Measurements from ENCODE around the gene CACNA2D2. TPM values are rescaled to one million over a fixed set of nuclear protein-coding genes. Genes with fewer than 3 reads are reported as not detected.

Gene CACNA2D2
- 0.23 and 0.62 TPM in 2 replicates for total RNA-seq

- Mint-ChIP-seq H3K27ac (no peak within 1 kb of the TSS), H3K27me3 (peaks cover 54% of the 10 kb centered on the region), H3K4me1 (peaks cover 2% of the 10 kb centered on the region), H3K4me3 (peak within 1 kb of the TSS; percentile 68), H3K9me3 (no peaks in the 10 kb centered on the region), H3K36me3 (ENCODE audit: low read depth) (no peaks in the 10 kb centered on the region)
- intact Hi-C loops (cut with micrococcal nuclease) = no loop called here
- DNase-seq = peak; percentile 87
These were observed at the start of gene CACNA2D2 for GRCh38 chr3:50503504-50504342. TSS of gene CACNA2D2 (minus strand) at chr3:50503634. CDS start at chr3:50503423, 211 bp downstream.

- Mint-ChIP-seq H3K4me1 (peaks cover 12% of the 10 kb centered on the region), H3K27ac (no peak overlapping the region)
- intact Hi-C loops (cut with micrococcal nuclease) = no loop called here
These were observed 49.2 kb upstream of the CACNA2D2 start for GRCh38 chr3:50552598-50552997.

GRCh38 chr3:50551681-50552435 lies 48.4 kb upstream of the CACNA2D2 start:
- no peak overlapping the region for H3K4me3 Mint-ChIP-seq
- intact Hi-C loops (cut with micrococcal nuclease) = loop anchor here (2.0 kb wide), 1 partner anchor 33 kb away; no protein-coding TSS in a partner anchor
- H3K36me3 Mint-ChIP-seq (ENCODE audit: low read depth) = no peaks in the 10 kb centered on the region
- no peak overlapping the region for H3K27ac Mint-ChIP-seq
- no peaks in the 10 kb centered on the region for H3K9me3 Mint-ChIP-seq
- no peak for DNase-seq
- H3K27me3 Mint-ChIP-seq = peaks cover 2% of the 10 kb centered on the region
- peaks cover 12% of the 10 kb centered on the region for H3K4me1 Mint-ChIP-seq

More at GRCh38 chr3:50552598-50552997, 49.2 kb upstream of the CACNA2D2 start:
- Mint-ChIP-seq H3K9me3 (no peaks in the 10 kb centered on the region), H3K36me3 (ENCODE audit: low read depth) (peaks cover under 1% of the 10 kb centered on the region), H3K27me3 (peaks cover 2% of the 10 kb centered on the region), H3K4me3 (no peak overlapping the region)
- DNase-seq = no peak

- intact Hi-C loops (cut with micrococcal nuclease) = loop anchor here (2.0 kb wide), 1 partner anchor 32 kb away; no protein-coding TSS in a partner anchor
- Mint-ChIP-seq H3K4me1 (peaks cover 12% of the 10 kb centered on the region), H3K4me3 (no peak overlapping the region), H3K27me3 (peaks cover 2% of the 10 kb centered on the region), H3K9me3 (no peaks in the 10 kb centered on the region), H3K27ac (no peak overlapping the region), H3K36me3 (ENCODE audit: low read depth) (no peaks in the 10 kb centered on the region)
- no peak for DNase-seq
These were observed 47.7 kb upstream of the CACNA2D2 start for GRCh38 chr3:50551054-50551659.

- peak; percentile 90 for DNase-seq
- Mint-ChIP-seq H3K4me3 (no peak overlapping the region), H3K36me3 (ENCODE audit: low read depth) (no peaks in the 10 kb centered on the region), H3K27ac (no peak overlapping the region), H3K27me3 (peaks cover 2% of the 10 kb centered on the region), H3K9me3 (no peaks in the 10 kb centered on the region), H3K4me1 (peaks cover 12% of the 10 kb centered on the region)
- intact Hi-C loops (cut with micrococcal nuclease) = loop anchor here (2.0 kb wide), 1 partner anchor 31 kb away; no protein-coding TSS in a partner anchor
These were observed 46.8 kb upstream of the CACNA2D2 start for GRCh38 chr3:50550079-50550736.

GRCh38 chr3:50549226-50549625 lies 45.8 kb upstream of the CACNA2D2 start:
- peaks cover 5% of the 10 kb centered on the region for H3K4me1 Mint-ChIP-seq
- H3K27me3 Mint-ChIP-seq = peaks cover 3% of the 10 kb centered on the region
- H3K4me3 Mint-ChIP-seq = no peak overlapping the region
- H3K9me3 Mint-ChIP-seq = no peaks in the 10 kb centered on the region
- H3K36me3 Mint-ChIP-seq (ENCODE audit: low read depth) = no peaks in the 10 kb centered on the region
- DNase-seq = no peak
- peak overlapping the region; percentile 48 for H3K27ac Mint-ChIP-seq
- intact Hi-C loops (cut with micrococcal nuclease) = no loop called here

- Mint-ChIP-seq H3K4me3 (no peak overlapping the region), H3K36me3 (ENCODE audit: low read depth) (no peaks in the 10 kb centered on the region), H3K27me3 (peaks cover 10% of the 10 kb centered on the region), H3K27ac (no peak overlapping the region), H3K9me3 (no peaks in the 10 kb centered on the region), H3K4me1 (no peaks in the 10 kb centered on the region)
- DNase-seq = no peak
- intact Hi-C loops (cut with micrococcal nuclease) = no loop called here
These were observed 42.3 kb upstream of the CACNA2D2 start for GRCh38 chr3:50545781-50546180.

GRCh38 chr3:50542177-50543034 lies 39.0 kb upstream of the CACNA2D2 start:
- no peaks in the 10 kb centered on the region for H3K36me3 Mint-ChIP-seq (ENCODE audit: low read depth)

GRCh38 chr3:50539356-50540286 lies 36.2 kb upstream of the CACNA2D2 start:
- H3K4me3 Mint-ChIP-seq = no peak overlapping the region
- no peak for DNase-seq
- no peak overlapping the region for H3K27ac Mint-ChIP-seq
- peaks cover 37% of the 10 kb centered on the region for H3K27me3 Mint-ChIP-seq
- no peaks in the 10 kb centered on the region for H3K36me3 Mint-ChIP-seq (ENCODE audit: low read depth)
- intact Hi-C loops (cut with micrococcal nuclease) = no loop called here
- H3K9me3 Mint-ChIP-seq = no peaks in the 10 kb centered on the region
- H3K4me1 Mint-ChIP-seq = peaks cover 1% of the 10 kb centered on the region

More at GRCh38 chr3:50542177-50543034, 39.0 kb upstream of the CACNA2D2 start:
- intact Hi-C loops (cut with micrococcal nuclease) = loop anchor here (1.0 to 2.0 kb wide), 4 partner anchors 24 to 195 kb away; no protein-coding TSS in a partner anchor
- no peak overlapping the region for H3K27ac Mint-ChIP-seq
- peaks cover 23% of the 10 kb centered on the region for H3K27me3 Mint-ChIP-seq
- no peaks in the 10 kb centered on the region for H3K9me3 Mint-ChIP-seq
- no peaks in the 10 kb centered on the region for H3K4me1 Mint-ChIP-seq
- DNase-seq = peak; percentile 89
- H3K4me3 Mint-ChIP-seq = no peak overlapping the region

- Mint-ChIP-seq H3K36me3 (ENCODE audit: low read depth) (no peaks in the 10 kb centered on the region), H3K9me3 (no peaks in the 10 kb centered on the region), H3K4me3 (no peak overlapping the region), H3K4me1 (peaks cover 1% of the 10 kb centered on the region), H3K27ac (no peak overlapping the region), H3K27me3 (peaks cover 46% of the 10 kb centered on the region)
- no peak for DNase-seq
- intact Hi-C loops (cut with micrococcal nuclease) = no loop called here
These were observed 34.1 kb upstream of the CACNA2D2 start for GRCh38 chr3:50537421-50538129.

- intact Hi-C loops (cut with micrococcal nuclease) = no loop called here
- Mint-ChIP-seq H3K27ac (no peak overlapping the region), H3K4me1 (peaks cover 1% of the 10 kb centered on the region), H3K9me3 (no peaks in the 10 kb centered on the region), H3K36me3 (ENCODE audit: low read depth) (no peaks in the 10 kb centered on the region), H3K27me3 (peaks cover 54% of the 10 kb centered on the region), H3K4me3 (no peak overlapping the region)
- DNase-seq = no peak
These were observed 33.2 kb upstream of the CACNA2D2 start for GRCh38 chr3:50536471-50537180.

Measured in activated CD4-positive, alpha-beta T cell treated with anti-CD3 and anti-CD28 coated beads, Interleukin-2, amount 10 ng/mL, durations not matched to agents 24 days and 14 days (primary cell).